RWPE2 (cell line): ENCODE measurements around the gene GAS2L1.

Source experiments
- ATAC-seq: fragments of 200-7000 bp; cut with Tn5 transposase; 3 replicates; pipeline ENCODE4 v1.9.1; 2021; ENCODE audit warnings: low read depth
- DNase-seq: peaks from one replicate; pipeline ENCODE4 v3.0.0-alpha.2; 2020; ENCODE audit warnings: low spot score
- H3K27ac ChIP-seq: fragments of 450-650 bp; 2 replicates; pipeline ENCODE4 v1.5.1; 2017; ENCODE audit warnings: mild to moderate bottlenecking; ENCODE audit not compliant: poor library complexity, severe bottlenecking
- H3K27me3 ChIP-seq: fragments of 250-450 bp; sonication (Bioruptor Pico); 2 replicates; pipeline ENCODE4 v1.5.1; 2021; ENCODE audit warnings: mild to moderate bottlenecking, moderate library complexity; ENCODE audit not compliant: insufficient read depth, poor library complexity, severe bottlenecking
- H3K36me3 ChIP-seq: fragments of 250-450 bp; sonication (Bioruptor Pico); 2 replicates; pipeline ENCODE4 v1.5.1; 2020; ENCODE audit warnings: low read depth, mild to moderate bottlenecking, moderate library complexity
- H3K4me1 ChIP-seq: fragments of 250-450 bp; sonication (Bioruptor Pico); 2 replicates; pipeline ENCODE4 v1.5.1; 2021; ENCODE audit warnings: mild to moderate bottlenecking, moderate library complexity; ENCODE audit not compliant: insufficient read depth, poor library complexity, severe bottlenecking
- H3K4me3 ChIP-seq: fragments of 250-450 bp; sonication (Bioruptor Pico); 2 replicates; pipeline ENCODE4 v1.5.1; 2021; ENCODE audit warnings: mild to moderate bottlenecking, moderate library complexity; ENCODE audit not compliant: severe bottlenecking
- H3K9me3 ChIP-seq: fragments of 250-450 bp; sonication (Bioruptor Pico); 2 replicates; pipeline ENCODE4 v1.5.1; 2021; ENCODE audit warnings: mild to moderate bottlenecking, moderate library complexity; ENCODE audit not compliant: severe bottlenecking
- CTCF ChIP-seq: fragments of 450-650 bp; IDR thresholded peaks from one replicate; pipeline ENCODE4 v1.5.1; 2017; ENCODE audit warnings: mild to moderate bottlenecking, moderate library complexity; ENCODE audit not compliant: poor library complexity, severe bottlenecking

GAS2L1 gene

GRCh38 chr22:29331658-29332300 is 25.3 kb downstream of the GAS2L1 start:
- no peaks in the 10 kb centered on the region for H3K4me1 ChIP-seq
- no peak overlapping the region for H3K4me3 ChIP-seq
- H3K27ac ChIP-seq = no peak overlapping the region
- peaks cover 18% of the 10 kb centered on the region; the same call in 1 of the 2 replicates for H3K36me3 ChIP-seq
- TF ChIP-seq CTCF = no peak
- DNase-seq = no peak
- H3K27me3 ChIP-seq = no peaks in the 10 kb centered on the region
- no peak for ATAC-seq
- no peaks in the 10 kb centered on the region for H3K9me3 ChIP-seq

DNA sequence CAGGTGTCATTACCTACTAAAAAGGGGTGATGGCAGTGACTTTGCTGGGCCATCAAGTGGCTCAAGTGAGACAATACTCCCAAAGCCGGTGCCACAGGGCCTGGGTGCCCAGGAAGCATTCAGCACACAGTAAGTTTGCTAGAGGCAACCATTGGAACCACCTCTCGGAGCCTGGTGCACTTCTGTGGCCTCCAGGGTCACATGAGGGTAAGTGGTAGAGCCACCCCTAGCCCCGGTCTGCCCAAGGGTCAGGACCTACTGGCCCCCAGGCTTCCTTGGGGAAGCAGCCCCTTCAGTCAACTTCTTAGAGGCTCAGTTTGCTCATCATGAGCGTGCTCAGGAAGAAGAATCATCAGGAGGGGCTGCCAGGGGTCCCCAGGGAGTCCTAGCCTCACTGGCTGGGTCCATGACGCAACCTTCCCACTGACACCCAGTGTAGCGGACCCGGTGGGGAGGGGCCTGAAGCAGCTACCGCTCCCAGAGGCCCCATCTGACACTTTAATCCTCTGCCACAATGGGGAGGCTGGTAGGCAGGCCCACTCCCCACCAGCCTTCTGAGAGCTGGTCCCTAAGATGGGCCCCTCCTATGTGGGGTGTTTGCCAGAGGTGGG is 26.5 kb downstream of the GAS2L1 start:
- Histone ChIP-seq H3K4me3 (no peak overlapping the region), H3K9me3 (no peaks in the 10 kb centered on the region), H3K27me3 (no peaks in the 10 kb centered on the region), H3K4me1 (no peaks in the 10 kb centered on the region), H3K27ac (no peak overlapping the region), H3K36me3 (peaks cover 21% of the 10 kb centered on the region)
- DNase-seq (no peak), ATAC-seq (no peak)
- TF ChIP-seq CTCF = no peak

DNA sequence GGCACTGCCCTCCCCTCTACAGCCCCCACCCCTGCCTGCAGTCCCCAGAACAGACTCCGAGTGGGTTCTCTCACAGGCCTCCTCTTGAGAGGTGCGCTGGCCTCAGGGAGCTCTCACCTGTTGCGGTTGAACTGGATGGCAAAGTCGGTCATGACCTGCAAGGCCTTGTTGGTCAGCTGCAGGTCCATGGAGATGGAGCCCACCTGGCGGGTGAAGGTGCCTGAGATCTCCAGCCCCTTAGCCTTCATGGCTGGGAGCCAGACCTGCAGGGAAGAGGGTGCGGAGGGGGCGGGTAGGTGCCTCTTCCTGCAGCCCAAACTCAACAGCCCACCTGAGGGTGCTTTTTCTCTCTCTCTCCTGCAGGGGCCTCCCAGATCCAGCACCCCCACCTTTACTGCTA is 27.7 kb downstream of the GAS2L1 start:
- Histone ChIP-seq H3K27me3 (no peaks in the 10 kb centered on the region), H3K4me3 (no peak overlapping the region), H3K36me3 (peaks cover 33% of the 10 kb centered on the region), H3K9me3 (no peaks in the 10 kb centered on the region), H3K4me1 (no peaks in the 10 kb centered on the region), H3K27ac (no peak overlapping the region)
- TF ChIP-seq CTCF = no peak
- DNase-seq = no peak
- no peak for ATAC-seq

DNA sequence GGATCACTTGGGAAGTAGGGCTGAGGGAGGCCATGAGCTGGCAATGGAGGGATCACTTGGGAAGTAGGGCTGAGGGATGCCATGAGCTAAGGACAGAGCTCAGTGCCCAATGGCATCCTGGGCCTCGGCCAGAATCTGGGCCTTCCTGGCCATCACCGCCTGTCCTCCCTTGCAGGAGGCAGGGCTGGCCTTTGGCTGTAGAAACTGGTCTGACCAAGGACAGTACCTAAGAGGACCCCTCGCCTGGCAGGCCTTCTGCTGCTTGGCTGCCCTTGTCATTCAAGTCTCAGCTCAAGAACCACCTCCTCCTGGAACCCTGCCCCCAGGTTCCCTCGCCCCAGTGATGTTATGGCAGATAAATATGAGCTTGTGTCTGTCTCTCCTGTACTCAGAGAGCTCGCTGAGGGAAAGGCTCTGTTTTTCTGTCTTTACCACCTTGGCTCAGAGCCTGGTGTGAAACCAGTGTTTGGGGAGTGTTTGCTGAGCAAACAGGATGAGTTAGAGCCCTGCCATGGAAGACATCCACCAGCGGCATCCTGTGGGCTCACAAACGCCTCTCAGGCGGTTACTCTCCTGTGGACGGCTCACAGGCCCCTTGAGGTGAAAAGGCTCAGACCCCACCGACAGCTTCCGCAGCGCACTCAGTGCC is 28.4 kb downstream of the GAS2L1 start:
- Histone ChIP-seq H3K27ac (no peak overlapping the region), H3K36me3 (peaks cover 38% of the 10 kb centered on the region)

More for the DNA sequence above, 28.4 kb downstream of the GAS2L1 start:
- Histone ChIP-seq H3K4me1 (peaks cover 3% of the 10 kb centered on the region), H3K9me3 (no peaks in the 10 kb centered on the region), H3K4me3 (no peak overlapping the region), H3K27me3 (no peaks in the 10 kb centered on the region)
- no peak for ATAC-seq
- no peak for TF ChIP-seq CTCF
- DNase-seq = no peak
